Sigmoid colon (tissue), 7 donors: Measurements from ENCODE around the gene FBXL19. TPM values are rescaled to one million over a fixed set of nuclear protein-coding genes. Genes with fewer than 3 reads are reported as not detected.
A peak's percentile ranks its signal among the peaks of the same experiment; 100 is the strongest.

Experiments used
- DNase-seq: peaks from one replicate; pipeline ENCODE4 v3.0.0-alpha.2; 2019
- H3K27ac ChIP-seq, 4 donors: fragments of 200-600 bp; sonication (generic); one replicate each; pipeline ENCODE4 v1.5.1; 2016 to 2019; ENCODE audit warnings: mild to moderate bottlenecking in 1 of 4
- H3K27me3 ChIP-seq, 3 donors: fragments of 200-600 bp; sonication (generic); one replicate each; pipeline ENCODE4 v1.5.1; 2019; ENCODE audit warnings: mild to moderate bottlenecking in 1 of 3
- H3K36me3 ChIP-seq, 4 donors: fragments of 200-600 bp; sonication (generic); one replicate each; pipeline ENCODE4 v1.5.1; 2016 to 2019
- H3K4me1 ChIP-seq, 4 donors: fragments of 200-600 bp; sonication (generic); one replicate each; pipeline ENCODE4 v1.5.1; 2017 to 2019
- H3K4me3 ChIP-seq, 4 donors: fragments of 200-600 bp; sonication (generic); one replicate each; pipeline ENCODE4 v1.5.1; 2017 to 2019; ENCODE audit warnings: mild to moderate bottlenecking in 2 of 4, moderate library complexity in 1 of 4
- H3K9me3 ChIP-seq, 4 donors: fragments of 200-600 bp in 3 of 4; sonication (generic) in 3 of 4; one replicate each; pipeline versions ENCODE4 v1.5.1 to v1.6.1; 2013 to 2019
- CTCF ChIP-seq, 4 experiments: fragments of 450-650 bp in 3 of 4; fragments of 200-600 bp in 1 of 4; IDR thresholded peaks; one replicate each; pipeline ENCODE4 v1.5.1; 2016 to 2019; ENCODE audit warnings: antibody characterized with exemption in 4 of 4, mild to moderate bottlenecking in 3 of 4, moderate library complexity in 2 of 4
- EP300 ChIP-seq, 4 donors: sonication (generic); formaldehyde crosslinking; IDR thresholded peaks; one replicate each; pipeline ENCODE4 v1.6.1; 2017; ENCODE audit warnings: antibody characterized with exemption in 4 of 4
- POLR2A ChIP-seq, 2 donors: fragments of 450-650 bp; IDR thresholded peaks; one replicate each; pipeline ENCODE4 v1.6.1; 2016; ENCODE audit warnings: antibody characterized with exemption in 2 of 2, mild to moderate bottlenecking in 2 of 2, moderate library complexity in 2 of 2
- POLR2AphosphoS5 ChIP-seq, 4 donors: sonication (generic); formaldehyde crosslinking; IDR thresholded peaks; one replicate each; pipeline ENCODE4 v1.6.1; 2017; ENCODE audit warnings: antibody characterized with exemption in 4 of 4
- WGBS, 2 donors: extraction: QIAGEN DNeasy Blood & Tissue Kit; methylation state at CpG; one replicate each; pipeline ENCODE4 v1.1.7; 2013; 5-methylcytosine and 5-hydroxymethylcytosine counted together
- intact Hi-C: fragments of 100-400 bp; cut with DNase I; formaldehyde crosslinking; loops from one replicate; pipeline ENCODE4 v1.15.1; 2023
- polyA plus RNA-seq, 3 donors: library from polyadenylated mRNA; stranded (reverse); fragments of 200-250 nt; gene quantifications; one replicate each; pipeline ENCODE4 v1.2.3, GENCODE V29; 2013
- total RNA-seq, 4 donors: library from RNA; depleted of rRNA; stranded (reverse); fragments of >200 nt; gene quantifications; one replicate each; pipeline ENCODE4 v1.1.0, GENCODE V29; 2016
- donor health status: healthy with polysubstance abuse.
- donor health status: Bipolar disorder and iron deficiency.
- donor health status: healthy.

Gene FBXL19
- total and polyA plus RNA-seq, 7 donors: 3.0 to 32.7 (median 10.3) TPM

- H3K4me1 ChIP-seq: peaks cover 0 to 31% (median 28%) of the 10 kb centered on the region in 4 donors
- 1% methylated on average over 37 of the region's 37 CpGs for WGBS, 2 donors
- no peaks in the 10 kb centered on the region for H3K27me3 ChIP-seq
- no peaks in the 10 kb centered on the region for H3K36me3 ChIP-seq
- peak overlapping the region; percentile 52 to 90 (median 70) for H3K4me3 ChIP-seq
- H3K9me3 ChIP-seq: no peaks in the 10 kb centered on the region
- TF ChIP-seq EP300 (IDR thresholded peaks at IDR 0.05) (no peak), CTCF (IDR thresholded peaks at IDR 0.05) (peak in 3 of 4 experiments; percentile 87 to 98 (median 94)), POLR2AphosphoS5 (IDR thresholded peaks at IDR 0.05) (no peak)
- intact Hi-C loops: loop anchor here (1.0 to 10.0 kb wide), 5 partner anchors 27 to 267 kb away; partner anchors contain the start of genes BCL7C, FBRS, PRR14 and SRCAP
- peak; percentile 95 for DNase-seq
- H3K27ac ChIP-seq: peak overlapping the region; percentile 87 to 95 (median 91)
Measured at GRCh38 chr16:30921748-30922419, 1.5 kb upstream of the FBXL19 start.

GRCh38 chr16:30922420-30922959, 882 bp upstream of the FBXL19 start:
- peak overlapping the region; percentile 87 to 95 (median 92) for H3K27ac ChIP-seq
- intact Hi-C loops: loop anchor here (2.0 to 10.0 kb wide), 3 partner anchors 28 to 268 kb away; partner anchors contain the start of genes BCL7C, FBRS, PRR14 and SRCAP
- WGBS, 2 donors: 0% methylated on average over 42 of the region's 42 CpGs
- H3K9me3 ChIP-seq: no peaks in the 10 kb centered on the region
- no peaks in the 10 kb centered on the region for H3K36me3 ChIP-seq
- TF ChIP-seq EP300 (IDR thresholded peaks at IDR 0.05) (no peak), POLR2AphosphoS5 (IDR thresholded peaks at IDR 0.05) (peak in 3 of 4 donors; percentile 23 to 74 (median 42)), POLR2A (IDR thresholded peaks at IDR 0.05) (no peak), CTCF (IDR thresholded peaks at IDR 0.05) (no peak)
- no peaks in the 10 kb centered on the region for H3K27me3 ChIP-seq
- H3K4me1 ChIP-seq: peaks cover 0 to 35% (median 31%) of the 10 kb centered on the region in 4 donors
- peak overlapping the region; percentile 69 to 90 (median 80) for H3K4me3 ChIP-seq
- DNase-seq: peak; percentile 100

- peak; percentile 100 for DNase-seq
- Histone ChIP-seq H3K36me3 (no peaks in the 10 kb centered on the region), H3K4me1 (peaks cover 0 to 40% (median 37%) of the 10 kb centered on the region in 4 donors), H3K27ac (peak overlapping the region; percentile 87 to 95 (median 92)), H3K27me3 (no peaks in the 10 kb centered on the region), H3K4me3 (peak overlapping the region; percentile 69 to 90 (median 80)), H3K9me3 (no peaks in the 10 kb centered on the region)
- 0% methylated on average over 33 of the region's 33 CpGs for WGBS, 2 donors
- TF ChIP-seq POLR2AphosphoS5 (IDR thresholded peaks at IDR 0.05) (peak; percentile 18 to 56 (median 51)), EP300 (IDR thresholded peaks at IDR 0.05) (no peak), CTCF (IDR thresholded peaks at IDR 0.05) (no peak), POLR2A (IDR thresholded peaks at IDR 0.05) (no peak)
- intact Hi-C loops: loop anchor here (2.0 to 10.0 kb wide), 3 partner anchors 28 to 268 kb away; partner anchors contain the start of genes BCL7C, FBRS, PRR14 and SRCAP
Measured at GRCh38 chr16:30922960-30923535, 324 bp upstream of the FBXL19 start.

- 4% methylated on average over 53 of the region's 53 CpGs for WGBS, 2 donors
- TF ChIP-seq CTCF (IDR thresholded peaks at IDR 0.05) (no peak), POLR2A (IDR thresholded peaks at IDR 0.05) (no peak), POLR2AphosphoS5 (IDR thresholded peaks at IDR 0.05) (no peak), EP300 (IDR thresholded peaks at IDR 0.05) (no peak)
- Histone ChIP-seq H3K27me3 (no peaks in the 10 kb centered on the region), H3K27ac (peak overlapping the region; percentile 87 to 95 (median 92)), H3K9me3 (no peaks in the 10 kb centered on the region), H3K4me1 (peaks cover 0 to 40% (median 37%) of the 10 kb centered on the region in 4 donors), H3K4me3 (peak overlapping the region; percentile 69 to 90 (median 80)), H3K36me3 (peaks cover 0 to 9% (median 0%) of the 10 kb centered on the region in 4 donors)
- intact Hi-C loops: loop anchor here (2.0 to 10.0 kb wide), 2 partner anchors 25 to 269 kb away; partner anchors contain the start of genes FBRS, ORAI3 and PRR14
- DNase-seq: no peak
Measured at GRCh38 chr16:30924076-30924912, 922 bp downstream of the FBXL19 start.
